HCT116 (cell line): ENCODE results near the gene ZNF581. TPM values are rescaled to one million over a fixed set of nuclear protein-coding genes. Genes with fewer than 3 reads are reported as not detected.

ENCODE experiments used
- ATAC-seq: fragments of 200-7000 bp; cut with Tn5 transposase; 2 replicates; pipeline ENCODE4 v1.9.1; 2020; ENCODE audit warnings: mild to moderate bottlenecking, moderate library complexity
- BruUV-seq: library from RNA; stranded (reverse); fragments of 400-500 nt; replicated peaks from 2 replicates; lab custom pipeline; 2021; lab: Mats Ljungman, UMichigan
- CTCF ChIA-PET: fragments of 300-600 bp; sonication (Branson Sonifier 250); formaldehyde crosslinking; loops from one replicate; lab custom pipeline; 2021; ENCODE audit warnings: antibody characterized with exemption; lab: Charles Lee
- POLR2A ChIA-PET: fragments of 300-600, 350-600 bp; sonication (Branson Sonifier 250); formaldehyde crosslinking; loops from one replicate; lab custom pipeline; 2021; ENCODE audit warnings: antibody characterized with exemption; lab: Charles Lee
- RAD21 ChIA-PET, 2 experiments: fragments of 300-600 bp; sonication (Branson Sonifier 250); formaldehyde crosslinking; loops; one replicate each; lab custom pipeline; 2023; ENCODE audit warnings: low total read pairs in 2 of 2; ENCODE audit not compliant: uncharacterized antibody in 2 of 2, unreplicated experiment in 2 of 2, low non-redundant PET in 1 of 2; lab: Charles Lee
- DNase-seq: peaks from one replicate; pipeline ENCODE4 v3.0.0-alpha.2; 2010; ENCODE audit warnings: low read depth, low spot score
- H2AFZ ChIP-seq: fragments of 200-600 bp; shearing (Covaris generic), sonication (generic); 2 replicates; pipeline ENCODE4 v1.6.1; 2017; ENCODE audit warnings: low read depth, mixed run types, mixed read lengths, antibody characterized with exemption, low read length; ENCODE audit not compliant: poor library complexity, severe bottlenecking
- H3K27ac ChIP-seq: 2 replicates; pipeline ENCODE4 v1.5.1; 2012; ENCODE audit warnings: low read depth, low read length
- H3K27me3 ChIP-seq: fragments of 200-600 bp; sonication (generic); 2 replicates; pipeline ENCODE4 v1.6.1; 2016; ENCODE audit warnings: mixed run types, low read length, mixed read lengths; ENCODE audit not compliant: insufficient read depth
- H3K36me3 ChIP-seq, 2 experiments: fragments of 200-500 bp in 1 of 2; fragments of 200-600 bp in 1 of 2; sonication (Bioruptor generic) in 1 of 2; sonication (generic) in 1 of 2; 2 replicates each; pipeline versions ENCODE4 v1.5.1 to v1.6.1; 2014 to 2016; ENCODE audit warnings: low read length in 2 of 2, inconsistent platforms in 1 of 2, mixed read lengths in 1 of 2, mixed run types in 1 of 2; ENCODE audit not compliant: insufficient read depth in 2 of 2, control insufficient read depth in 1 of 2
- H3K4me1 ChIP-seq, 2 experiments: fragments of 200-600 bp in 1 of 2; sonication (generic) in 1 of 2; 2 replicates each; pipeline versions ENCODE4 v1.5.1 to v1.6.1; 2012 to 2017; ENCODE audit warnings: low read length in 2 of 2, inconsistent platforms in 1 of 2, mild to moderate bottlenecking in 1 of 2, mixed read lengths in 1 of 2, mixed run types in 1 of 2, moderate library complexity in 1 of 2; ENCODE audit not compliant: insufficient read depth in 2 of 2, control insufficient read depth in 1 of 2
- H3K4me2 ChIP-seq: fragments of 200-600 bp; sonication (generic); 2 replicates; pipeline ENCODE4 v1.6.1; 2017; ENCODE audit warnings: mixed run types, low read length, mixed read lengths
- H3K4me3 ChIP-seq, 2 experiments: fragments of 200-600 bp in 1 of 2; sonication (generic) in 1 of 2; replicated peaks in 1 of 2; 2 replicates each; pipeline ENCODE4 v1.5.1; 2011 to 2016; ENCODE audit warnings: low read length in 2 of 2, control low read depth in 1 of 2, low read depth in 1 of 2, mild to moderate bottlenecking in 1 of 2, mixed read lengths in 1 of 2, mixed run types in 1 of 2
- H3K79me2 ChIP-seq: fragments of 200-600 bp; sonication (generic); 2 replicates; pipeline ENCODE4 v1.6.1; 2017; ENCODE audit warnings: mild to moderate bottlenecking, mixed run types, low read length, moderate library complexity, mixed read lengths; ENCODE audit not compliant: insufficient read depth
- H3K9ac ChIP-seq: fragments of 200-600 bp; sonication (generic); 2 replicates; pipeline ENCODE4 v1.6.1; 2016; ENCODE audit warnings: low read length, mixed read lengths
- H3K9me2 ChIP-seq: fragments of 200-600 bp; sonication (generic), shearing (Covaris generic); 2 replicates; pipeline ENCODE4 v1.6.1; 2017; ENCODE audit warnings: mixed run types, mild to moderate bottlenecking, moderate library complexity; ENCODE audit not compliant: insufficient read depth
- H3K9me3 ChIP-seq, 2 experiments: fragments of 200-500 bp in 1 of 2; fragments of 200-600 bp in 1 of 2; sonication (Bioruptor generic) in 1 of 2; sonication (generic) in 1 of 2; 2 replicates each; pipeline ENCODE4 v1.6.1; 2014 to 2017; ENCODE audit warnings: low read length in 2 of 2, mixed read lengths in 2 of 2, inconsistent platforms in 1 of 2, low read depth in 1 of 2, mild to moderate bottlenecking in 1 of 2, mixed run types in 1 of 2, moderate library complexity in 1 of 2; ENCODE audit not compliant: control insufficient read depth in 1 of 2, insufficient read depth in 1 of 2
- H4K20me1 ChIP-seq: fragments of 200-600 bp; sonication (generic), shearing (Covaris generic); 2 replicates; pipeline ENCODE4 v1.6.1; 2017; ENCODE audit warnings: mixed run types, mild to moderate bottlenecking, moderate library complexity; ENCODE audit not compliant: insufficient read depth
- CEBPB ChIP-seq: IDR thresholded peaks from 2 replicates; pipeline ENCODE4 v1.6.1; 2012; ENCODE audit warnings: low read depth
- EGR1 ChIP-seq: IDR thresholded peaks from 2 replicates; pipeline ENCODE4 v1.6.1; 2012; ENCODE audit warnings: low read depth
- ELF1 ChIP-seq: IDR thresholded peaks from 2 replicates; pipeline ENCODE4 v1.6.1; 2012; ENCODE audit warnings: low read depth, borderline replicate concordance
- EZH2 ChIP-seq: fragments of 200-600 bp; sonication (generic); IDR thresholded peaks from 2 replicates; pipeline ENCODE4 v1.6.1; 2017; ENCODE audit warnings: antibody characterized with exemption, mixed run types
- FOSL1 ChIP-seq: IDR thresholded peaks from 2 replicates; pipeline ENCODE4 v1.6.1; 2012; ENCODE audit warnings: low read depth
- POLR2A ChIP-seq: IDR thresholded peaks from 2 replicates; pipeline ENCODE4 v1.7.0; 2011; ENCODE audit warnings: borderline replicate concordance; ENCODE audit not compliant: insufficient read depth, insufficient read length; ENCODE audit errors: extremely low read depth
- POLR2AphosphoS5 ChIP-seq: IDR thresholded peaks from 2 replicates; pipeline ENCODE4 v1.6.1; 2011; ENCODE audit warnings: mild to moderate bottlenecking, low read depth, low read length, moderate library complexity
- SIN3A ChIP-seq: IDR thresholded peaks from 2 replicates; pipeline ENCODE4 v1.6.1; 2012; ENCODE audit warnings: low read depth
- SP1 ChIP-seq: IDR thresholded peaks from 2 replicates; pipeline ENCODE4 v1.6.1; 2012; ENCODE audit warnings: low read depth
- SRF ChIP-seq: IDR thresholded peaks from 2 replicates; pipeline ENCODE4 v1.6.1; 2012; ENCODE audit warnings: low read depth
- TCF7L2 ChIP-seq: IDR thresholded peaks from 2 replicates; pipeline ENCODE4 v1.7.0; 2011; ENCODE audit warnings: borderline replicate concordance, inconsistent platforms; ENCODE audit not compliant: insufficient read depth, insufficient read length; ENCODE audit errors: extremely low read depth
- YY1 ChIP-seq: IDR thresholded peaks from 2 replicates; pipeline ENCODE4 v1.6.1; 2011; ENCODE audit warnings: low read length, low read depth, moderate library complexity, mild to moderate bottlenecking; ENCODE audit not compliant: insufficient replicate concordance; ENCODE audit errors: extremely low read depth
- ZFX ChIP-seq: fragments of 450-650 bp; IDR thresholded peaks from 2 replicates; pipeline ENCODE4 v1.6.1; 2017
- ZNF274 ChIP-seq: fragments of 200-500 bp; sonication (Bioruptor generic); IDR thresholded peaks from 2 replicates; pipeline ENCODE4 v1.6.1; 2014; ENCODE audit warnings: mild to moderate bottlenecking, low read depth, low read length, inconsistent platforms
- intact Hi-C: fragments of 100-400 bp; cut with micrococcal nuclease; formaldehyde crosslinking; loops from 2 replicates; pipeline ENCODE4 v1.10.0; 2022
- total RNA-seq: library from RNA; stranded (reverse); gene quantifications from one replicate; pipeline ENCODE4 v1.2.1, GENCODE V29; 2021; ENCODE audit not compliant: unreplicated experiment
- TF ChIP-seq, protein P1 (sequence below), 3 experiments: fragments of 200-600 bp in 1 of 3; sonication (generic) in 1 of 3; IDR thresholded peaks in 2 of 3; conservative IDR thresholded peaks in 1 of 3; 2 replicates each; pipeline ENCODE4 v1.5.1; 2012 to 2017; ENCODE audit warnings: low read depth in 2 of 3, low read length in 2 of 3, antibody characterized with exemption in 1 of 3, borderline replicate concordance in 1 of 3, control low read depth in 1 of 3, mild to moderate bottlenecking in 1 of 3, mixed read lengths in 1 of 3, mixed run types in 1 of 3, moderate library complexity in 1 of 3; ENCODE audit not compliant: insufficient read depth in 1 of 3
- TF ChIP-seq, protein P2 (sequence below): IDR thresholded peaks from 2 replicates; pipeline ENCODE4 v1.6.1; 2011; ENCODE audit warnings: mild to moderate bottlenecking, low read length, moderate library complexity; ENCODE audit not compliant: insufficient replicate concordance; ENCODE audit errors: extremely low read depth
- TF ChIP-seq, protein P3 (sequence below): IDR thresholded peaks from 2 replicates; pipeline ENCODE4 v1.6.1; 2012
- TF ChIP-seq, protein P4 (sequence below): IDR thresholded peaks from 2 replicates; pipeline ENCODE4 v1.6.1; 2012
- TF ChIP-seq, protein P5 (sequence below): IDR thresholded peaks from 2 replicates; pipeline ENCODE4 v1.6.1; 2012; ENCODE audit warnings: low read depth

Gene ZNF581
- total RNA-seq, 1 experiment from 2014 or later = 44.4 TPM

DNA sequence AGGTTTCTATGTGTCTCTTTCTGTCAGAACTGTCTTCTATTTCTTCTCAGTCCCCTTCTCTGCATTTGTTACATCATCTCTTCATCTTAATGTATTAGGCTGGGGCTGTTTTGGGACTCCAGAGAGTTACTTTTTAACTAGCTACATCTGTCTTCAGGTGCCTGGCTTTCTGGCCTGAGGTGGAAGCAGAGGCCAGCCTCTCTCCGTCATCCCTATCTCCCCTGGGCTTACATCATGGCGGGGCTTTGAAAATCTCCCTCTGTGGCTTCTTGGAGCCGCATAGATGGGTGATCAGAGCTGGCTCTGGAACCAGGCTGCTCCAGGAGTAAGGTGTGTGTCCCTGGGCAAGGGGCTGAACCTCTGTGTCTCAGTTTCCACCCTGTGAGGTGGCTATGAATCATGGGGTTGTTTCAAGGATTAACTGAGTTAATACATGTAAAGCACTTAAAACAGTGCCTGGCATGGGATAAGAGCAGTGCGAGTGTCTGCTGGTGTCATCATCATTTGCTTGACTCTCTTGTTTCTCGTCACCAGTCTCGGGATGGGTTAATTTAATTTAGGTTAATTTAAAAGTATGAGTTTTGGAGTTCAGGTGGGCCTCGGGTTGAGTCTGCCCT lies 33.5 kb downstream of the ZNF581 start:
- Histone ChIP-seq H3K4me1 (peaks cover 11 to 44% of the 10 kb centered on the region in 2 experiments), H2AFZ (no peak overlapping the region), H3K36me3 (peaks cover 16 to 30% of the 10 kb centered on the region in 2 experiments; a peak in 3 of 4 replicates), H3K9me2 (no peaks in the 10 kb centered on the region), H3K4me2 (peak overlapping the region; percentile 77), H3K9ac (peak overlapping the region; percentile 84; the same call in 1 of the 2 replicates), H3K9me3 (no peaks in the 10 kb centered on the region), H3K4me3 (peak overlapping the region in 1 of 2 experiments; percentile 83; a peak in 1 of 4 replicates), H4K20me1 (0 out of 2 replicates have a peak, but pooled peaks cover 8% of the 10 kb centered on the region), H3K27ac (no peak overlapping the region), H3K27me3 (no peaks in the 10 kb centered on the region), H3K79me2 (peaks cover 92% of the 10 kb centered on the region)
- intact Hi-C loops = no loop called here
- DNase-seq (no peak), ATAC-seq (no peak)
- BruUV-seq = no TSS peak
- CTCF ChIA-PET = no interaction called here
- RAD21 ChIA-PET = no interaction called here
- POLR2A ChIA-PET = no interaction called here
- no peak for TF ChIP-seq CEBPB
- TF ChIP-seq, protein P1, sequence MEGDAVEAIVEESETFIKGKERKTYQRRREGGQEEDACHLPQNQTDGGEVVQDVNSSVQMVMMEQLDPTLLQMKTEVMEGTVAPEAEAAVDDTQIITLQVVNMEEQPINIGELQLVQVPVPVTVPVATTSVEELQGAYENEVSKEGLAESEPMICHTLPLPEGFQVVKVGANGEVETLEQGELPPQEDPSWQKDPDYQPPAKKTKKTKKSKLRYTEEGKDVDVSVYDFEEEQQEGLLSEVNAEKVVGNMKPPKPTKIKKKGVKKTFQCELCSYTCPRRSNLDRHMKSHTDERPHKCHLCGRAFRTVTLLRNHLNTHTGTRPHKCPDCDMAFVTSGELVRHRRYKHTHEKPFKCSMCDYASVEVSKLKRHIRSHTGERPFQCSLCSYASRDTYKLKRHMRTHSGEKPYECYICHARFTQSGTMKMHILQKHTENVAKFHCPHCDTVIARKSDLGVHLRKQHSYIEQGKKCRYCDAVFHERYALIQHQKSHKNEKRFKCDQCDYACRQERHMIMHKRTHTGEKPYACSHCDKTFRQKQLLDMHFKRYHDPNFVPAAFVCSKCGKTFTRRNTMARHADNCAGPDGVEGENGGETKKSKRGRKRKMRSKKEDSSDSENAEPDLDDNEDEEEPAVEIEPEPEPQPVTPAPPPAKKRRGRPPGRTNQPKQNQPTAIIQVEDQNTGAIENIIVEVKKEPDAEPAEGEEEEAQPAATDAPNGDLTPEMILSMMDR (IDR thresholded peaks at IDR 0.05 in 2 of 3, conservative IDR thresholded peaks at IDR 0.05 in 1 of 3; ENCODE audit: borderline replicate concordance in 1 of 3, insufficient read depth in 1 of 3, low read depth in 2 of 3, low read length in 2 of 3) = no peak
- TF ChIP-seq, protein P2, sequence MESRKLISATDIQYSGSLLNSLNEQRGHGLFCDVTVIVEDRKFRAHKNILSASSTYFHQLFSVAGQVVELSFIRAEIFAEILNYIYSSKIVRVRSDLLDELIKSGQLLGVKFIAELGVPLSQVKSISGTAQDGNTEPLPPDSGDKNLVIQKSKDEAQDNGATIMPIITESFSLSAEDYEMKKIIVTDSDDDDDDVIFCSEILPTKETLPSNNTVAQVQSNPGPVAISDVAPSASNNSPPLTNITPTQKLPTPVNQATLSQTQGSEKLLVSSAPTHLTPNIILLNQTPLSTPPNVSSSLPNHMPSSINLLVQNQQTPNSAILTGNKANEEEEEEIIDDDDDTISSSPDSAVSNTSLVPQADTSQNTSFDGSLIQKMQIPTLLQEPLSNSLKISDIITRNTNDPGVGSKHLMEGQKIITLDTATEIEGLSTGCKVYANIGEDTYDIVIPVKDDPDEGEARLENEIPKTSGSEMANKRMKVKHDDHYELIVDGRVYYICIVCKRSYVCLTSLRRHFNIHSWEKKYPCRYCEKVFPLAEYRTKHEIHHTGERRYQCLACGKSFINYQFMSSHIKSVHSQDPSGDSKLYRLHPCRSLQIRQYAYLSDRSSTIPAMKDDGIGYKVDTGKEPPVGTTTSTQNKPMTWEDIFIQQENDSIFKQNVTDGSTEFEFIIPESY = no peak
- no peak for TF ChIP-seq SP1
- no peak for TF ChIP-seq SRF
- TF ChIP-seq ZNF274 = no peak
- no peak for TF ChIP-seq ELF1
- TF ChIP-seq EZH2 = no peak
- TF ChIP-seq POLR2AphosphoS5 = no peak
- TF ChIP-seq EGR1 = no peak
- no peak for TF ChIP-seq TCF7L2
- TF ChIP-seq ZFX = no peak
- TF ChIP-seq, protein P3, sequence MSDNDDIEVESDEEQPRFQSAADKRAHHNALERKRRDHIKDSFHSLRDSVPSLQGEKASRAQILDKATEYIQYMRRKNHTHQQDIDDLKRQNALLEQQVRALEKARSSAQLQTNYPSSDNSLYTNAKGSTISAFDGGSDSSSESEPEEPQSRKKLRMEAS = no peak
- TF ChIP-seq YY1 = no peak
- no peak for TF ChIP-seq POLR2A
- no peak for TF ChIP-seq FOSL1
- TF ChIP-seq SIN3A = no peak
- TF ChIP-seq, protein P4, sequence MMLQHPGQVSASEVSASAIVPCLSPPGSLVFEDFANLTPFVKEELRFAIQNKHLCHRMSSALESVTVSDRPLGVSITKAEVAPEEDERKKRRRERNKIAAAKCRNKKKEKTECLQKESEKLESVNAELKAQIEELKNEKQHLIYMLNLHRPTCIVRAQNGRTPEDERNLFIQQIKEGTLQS = no peak
- TF ChIP-seq, protein P5, sequence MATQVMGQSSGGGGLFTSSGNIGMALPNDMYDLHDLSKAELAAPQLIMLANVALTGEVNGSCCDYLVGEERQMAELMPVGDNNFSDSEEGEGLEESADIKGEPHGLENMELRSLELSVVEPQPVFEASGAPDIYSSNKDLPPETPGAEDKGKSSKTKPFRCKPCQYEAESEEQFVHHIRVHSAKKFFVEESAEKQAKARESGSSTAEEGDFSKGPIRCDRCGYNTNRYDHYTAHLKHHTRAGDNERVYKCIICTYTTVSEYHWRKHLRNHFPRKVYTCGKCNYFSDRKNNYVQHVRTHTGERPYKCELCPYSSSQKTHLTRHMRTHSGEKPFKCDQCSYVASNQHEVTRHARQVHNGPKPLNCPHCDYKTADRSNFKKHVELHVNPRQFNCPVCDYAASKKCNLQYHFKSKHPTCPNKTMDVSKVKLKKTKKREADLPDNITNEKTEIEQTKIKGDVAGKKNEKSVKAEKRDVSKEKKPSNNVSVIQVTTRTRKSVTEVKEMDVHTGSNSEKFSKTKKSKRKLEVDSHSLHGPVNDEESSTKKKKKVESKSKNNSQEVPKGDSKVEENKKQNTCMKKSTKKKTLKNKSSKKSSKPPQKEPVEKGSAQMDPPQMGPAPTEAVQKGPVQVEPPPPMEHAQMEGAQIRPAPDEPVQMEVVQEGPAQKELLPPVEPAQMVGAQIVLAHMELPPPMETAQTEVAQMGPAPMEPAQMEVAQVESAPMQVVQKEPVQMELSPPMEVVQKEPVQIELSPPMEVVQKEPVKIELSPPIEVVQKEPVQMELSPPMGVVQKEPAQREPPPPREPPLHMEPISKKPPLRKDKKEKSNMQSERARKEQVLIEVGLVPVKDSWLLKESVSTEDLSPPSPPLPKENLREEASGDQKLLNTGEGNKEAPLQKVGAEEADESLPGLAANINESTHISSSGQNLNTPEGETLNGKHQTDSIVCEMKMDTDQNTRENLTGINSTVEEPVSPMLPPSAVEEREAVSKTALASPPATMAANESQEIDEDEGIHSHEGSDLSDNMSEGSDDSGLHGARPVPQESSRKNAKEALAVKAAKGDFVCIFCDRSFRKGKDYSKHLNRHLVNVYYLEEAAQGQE = no peak
